ELF-1 (cell line): Measurements from ENCODE around the gene GLCCI1.

Source experiments
- DNase-seq: peaks from one replicate; pipeline ENCODE4 v3.0.0-alpha.2; 2016; ENCODE audit warnings: low read depth, low spot score

GLCCI1 gene

DNA sequence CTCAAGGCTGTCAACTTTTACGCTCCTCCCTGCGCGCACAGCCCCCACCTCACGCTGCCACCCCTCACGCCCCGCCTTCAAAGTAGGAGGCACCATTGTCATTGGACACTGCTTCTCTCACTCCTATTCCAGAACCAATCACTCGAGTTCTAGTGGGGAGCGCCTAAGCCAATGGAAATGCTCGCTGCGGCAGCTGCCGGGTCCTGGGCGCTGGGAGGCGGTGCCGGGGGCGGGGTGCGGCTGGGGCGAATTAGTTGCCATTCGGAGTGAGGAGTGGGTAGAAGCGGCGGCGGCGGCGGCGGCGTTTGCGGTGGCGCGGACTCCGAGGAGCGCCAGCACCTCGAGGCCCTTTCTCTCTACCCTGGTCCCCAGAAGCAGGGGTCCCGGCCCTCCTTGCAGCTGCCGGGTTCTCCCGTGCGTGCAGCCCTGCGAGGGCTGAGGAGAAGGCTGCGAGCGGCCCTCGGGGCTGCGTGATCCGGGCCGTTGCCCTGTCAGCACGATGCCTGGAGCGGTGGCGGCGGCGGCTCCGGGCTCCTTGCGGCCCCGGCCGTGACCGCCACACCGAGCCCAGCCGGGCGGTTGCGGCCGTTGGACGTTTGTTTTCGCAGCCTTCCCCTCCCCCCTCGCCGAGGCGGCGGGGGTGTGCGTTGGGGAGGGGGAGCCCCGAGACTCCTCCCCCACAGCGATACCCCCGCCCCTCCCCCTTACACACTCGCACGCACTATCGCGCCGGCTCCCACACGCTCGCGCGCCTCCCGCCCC, at the start of gene GLCCI1:
Gene GLCCI1, plus strand, starts transcription at position 253 of the 762 bp plus-strand sequence. CDS start 555 bp downstream, outside the sequence.
- peak; percentile 97 for DNase-seq

DNA sequence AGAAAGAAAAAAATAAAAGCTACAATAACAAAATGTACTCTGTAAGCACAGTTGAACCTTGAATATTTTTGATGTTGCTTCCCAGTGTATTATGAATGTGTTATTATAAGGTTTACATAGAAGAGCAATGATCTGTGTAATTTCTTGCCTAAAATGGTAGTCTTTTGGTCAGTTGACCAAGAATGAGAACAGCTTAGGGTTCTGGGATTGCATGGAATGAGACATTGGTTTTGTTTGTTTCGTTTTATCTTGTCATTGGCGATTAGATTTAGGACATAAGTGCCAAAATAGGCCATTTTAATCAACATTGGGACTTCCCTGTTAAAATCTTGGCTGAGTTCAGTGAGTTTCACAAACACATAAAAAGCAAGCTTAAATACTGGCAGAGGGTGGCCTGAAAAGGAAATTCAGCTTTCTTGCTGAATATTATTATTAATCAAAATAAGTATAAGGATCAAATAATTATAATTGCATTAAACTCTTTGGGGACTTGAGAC, 49.1 kb upstream of the GLCCI1 start:
- no peak for DNase-seq

DNA sequence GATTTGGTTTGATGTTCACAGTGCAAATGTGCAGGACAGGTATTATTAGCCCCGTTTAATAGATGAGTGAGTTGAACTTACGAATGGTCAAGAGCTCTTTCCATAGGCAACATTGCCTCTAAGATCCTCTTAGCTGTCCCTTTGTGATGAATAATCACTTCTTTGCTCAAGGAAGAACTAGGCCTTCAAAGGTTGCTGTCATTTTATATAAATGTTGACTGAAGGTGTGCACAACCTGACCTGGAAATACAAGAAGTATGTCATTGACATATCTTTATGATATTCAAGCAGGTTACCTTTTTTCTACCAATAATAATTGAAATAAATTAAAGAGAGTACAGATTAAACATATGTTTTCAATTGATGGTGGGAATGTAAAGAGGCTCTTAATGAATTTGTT, 48.5 kb upstream of the GLCCI1 start:
- DNase-seq: no peak

DNA sequence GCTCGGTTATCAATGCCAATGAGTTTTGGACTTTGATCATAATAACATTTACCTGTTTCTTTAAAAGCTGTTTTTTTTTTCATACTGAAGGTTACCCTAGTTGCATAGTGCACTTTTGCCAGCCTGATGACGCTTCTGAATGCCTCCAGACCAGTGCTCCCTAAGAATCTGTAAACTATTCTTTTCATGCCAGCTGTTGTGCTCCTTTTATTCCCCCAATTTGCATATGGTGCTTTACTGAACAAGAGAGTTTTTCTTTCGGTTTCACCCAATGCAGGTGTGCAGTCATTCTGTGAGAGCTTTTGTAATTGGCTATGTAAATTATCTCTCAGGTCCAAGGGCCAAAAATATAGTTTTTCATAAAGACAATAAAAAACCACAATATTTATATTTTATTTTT, 48.1 kb upstream of the GLCCI1 start:
- DNase-seq: no peak

DNA sequence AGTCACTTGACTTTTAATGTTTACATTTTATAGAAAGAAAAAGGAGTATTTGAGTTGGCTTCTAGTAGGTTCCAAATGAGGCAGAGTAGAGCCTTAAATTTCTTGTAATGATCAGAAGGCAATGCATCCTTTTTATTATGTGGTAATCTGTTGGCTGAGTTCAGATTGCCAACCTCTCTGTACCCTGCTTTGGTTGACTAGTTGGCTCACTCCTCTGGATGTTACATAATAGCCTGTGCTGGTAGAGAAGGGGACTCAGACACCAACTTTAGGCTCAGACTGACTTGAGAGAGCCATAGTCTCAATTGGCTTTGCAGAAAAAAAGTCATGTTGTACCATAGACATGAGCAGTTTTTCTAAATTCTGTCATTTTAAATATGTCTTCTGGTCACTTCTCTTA, 46.8 kb upstream of the GLCCI1 start:
- DNase-seq: no peak

DNA sequence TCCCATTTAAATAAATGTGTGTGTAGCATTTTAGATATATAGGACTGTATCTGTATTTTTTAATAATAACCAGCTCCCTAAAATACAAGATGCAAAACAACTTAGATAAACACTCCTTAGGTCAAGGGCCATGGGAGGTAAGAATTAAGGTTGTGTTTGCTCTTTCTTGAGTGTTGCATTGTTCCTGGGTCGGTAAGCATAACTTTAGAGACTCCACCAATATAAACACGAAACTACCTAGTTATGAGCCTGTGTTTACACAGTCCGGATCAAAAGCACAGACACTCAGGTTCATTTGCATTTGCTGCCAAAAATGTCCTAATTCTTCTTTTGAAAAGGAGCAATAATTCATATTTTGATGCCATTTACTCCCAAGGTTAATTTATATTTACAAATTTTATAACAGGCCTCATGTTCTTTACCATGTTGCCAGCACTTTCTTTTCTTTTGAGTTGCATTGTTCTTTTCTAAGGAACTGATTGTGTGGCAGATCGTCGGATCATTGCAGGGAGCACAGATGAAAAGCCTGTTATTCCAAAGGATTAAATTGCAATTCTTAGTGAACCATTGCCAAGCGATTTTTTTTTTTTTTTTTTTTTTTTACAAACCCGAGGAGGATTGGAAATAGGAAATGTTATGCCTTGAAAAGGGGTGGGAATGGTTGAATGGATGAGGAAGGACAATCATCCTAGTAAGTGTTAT, 45.8 kb upstream of the GLCCI1 start:
- no peak for DNase-seq

DNA sequence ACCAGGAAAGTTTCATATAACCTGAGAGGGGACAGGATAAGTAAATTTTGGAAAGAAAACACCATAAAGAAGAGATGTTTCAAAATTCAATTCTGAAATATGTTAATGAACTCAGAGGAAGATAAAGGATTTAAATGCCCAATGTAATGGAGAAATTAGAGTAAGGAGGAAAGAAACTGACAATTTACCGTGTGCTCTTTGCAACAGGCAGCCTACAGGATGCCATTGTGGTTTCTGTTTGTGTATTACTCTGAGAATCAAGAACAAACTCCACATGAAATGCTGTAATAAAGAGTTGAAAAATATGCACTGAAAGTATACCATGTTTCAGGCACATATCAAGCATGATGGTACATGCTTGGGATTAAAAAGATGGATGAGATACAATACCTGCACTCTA, 44.8 kb upstream of the GLCCI1 start:
- no peak for DNase-seq

DNA sequence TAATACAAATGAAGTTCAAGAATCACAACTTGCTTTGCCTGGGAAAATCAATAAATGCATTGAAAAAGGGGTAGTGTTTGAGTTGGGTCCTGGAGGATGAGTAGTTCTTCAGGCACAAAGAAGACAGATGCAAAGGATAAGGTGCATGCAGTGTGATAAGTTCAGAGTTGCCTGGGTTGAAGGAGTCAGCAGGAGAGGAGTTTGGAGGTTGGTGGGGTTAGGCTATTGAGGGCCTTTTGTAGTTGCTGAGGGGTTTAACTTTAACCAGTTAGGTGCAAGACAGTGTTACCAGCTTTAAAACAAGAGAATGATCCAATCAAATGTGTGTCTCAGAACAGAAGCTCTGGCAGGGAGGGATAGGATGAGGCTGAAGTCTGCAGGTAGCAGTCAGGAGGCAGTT, 44.3 kb upstream of the GLCCI1 start:
- DNase-seq: no peak

DNA sequence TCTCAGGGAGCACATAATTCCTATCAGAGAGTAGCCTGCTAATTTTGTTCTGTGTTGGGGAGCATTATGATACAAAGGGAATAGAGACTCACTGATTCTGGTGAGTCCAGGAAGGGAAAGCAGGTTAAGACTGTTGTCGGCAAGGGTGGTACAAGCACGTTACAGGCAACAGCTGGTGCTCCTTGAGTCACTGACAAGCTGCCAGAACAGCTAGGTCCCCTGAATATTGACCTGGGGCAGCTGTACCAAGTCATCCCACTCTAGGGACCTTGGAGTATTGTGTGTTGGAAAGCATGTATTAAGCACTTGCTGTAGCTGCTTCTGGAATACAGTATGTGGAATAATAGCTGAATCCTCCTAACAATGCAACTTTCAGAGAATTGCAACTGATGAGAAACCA, 37.0 kb upstream of the GLCCI1 start:
- no peak for DNase-seq

DNA sequence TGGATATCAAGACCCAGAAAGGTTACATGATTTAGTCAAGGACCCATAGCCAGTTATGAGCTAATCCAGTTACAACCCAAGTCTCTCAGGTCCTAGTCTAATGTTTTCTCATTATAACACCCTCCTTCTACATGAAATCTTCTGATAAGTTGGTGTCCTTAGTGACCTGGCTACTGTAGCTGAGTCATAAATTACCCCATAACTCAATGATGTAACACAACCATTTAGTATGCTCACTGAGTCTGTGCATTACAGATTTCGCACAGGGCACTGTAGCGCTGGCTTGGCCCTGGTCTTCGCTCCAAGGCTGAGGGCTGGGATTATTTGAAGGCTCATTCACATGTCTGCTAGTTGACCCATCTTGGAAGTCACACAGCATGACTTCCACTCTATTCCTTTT, 36.0 kb upstream of the GLCCI1 start:
- DNase-seq: no peak

DNA sequence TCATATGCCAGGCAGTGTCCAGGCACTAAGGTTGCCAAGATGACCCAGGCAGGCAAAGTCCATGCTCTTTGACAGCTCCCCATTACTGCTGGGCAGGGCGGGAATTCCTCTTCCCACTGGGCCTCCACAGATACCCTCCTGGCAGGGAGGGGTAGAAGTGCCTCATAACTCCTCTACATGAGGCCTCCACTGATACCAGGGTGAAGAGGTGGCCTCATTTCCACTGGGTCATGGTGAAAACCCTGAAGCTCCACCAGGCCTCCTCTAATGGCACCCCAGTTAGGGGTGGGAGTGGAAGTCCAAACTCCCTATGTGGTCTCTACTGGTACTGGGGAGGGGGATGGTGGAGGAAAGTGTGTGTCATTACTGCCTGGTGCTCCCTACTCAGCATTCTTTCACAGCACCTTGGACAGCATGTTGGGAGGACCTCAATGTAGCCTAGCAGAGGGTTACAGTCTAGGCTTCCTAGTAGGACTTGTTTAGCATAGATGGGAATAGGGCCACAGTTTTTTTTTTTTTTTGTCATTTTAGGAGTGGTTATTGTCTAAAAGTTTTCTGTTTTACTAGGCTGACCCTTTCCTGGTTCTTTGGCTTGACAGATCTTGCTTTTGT, 34.6 kb upstream of the GLCCI1 start:
- no peak for DNase-seq

DNA sequence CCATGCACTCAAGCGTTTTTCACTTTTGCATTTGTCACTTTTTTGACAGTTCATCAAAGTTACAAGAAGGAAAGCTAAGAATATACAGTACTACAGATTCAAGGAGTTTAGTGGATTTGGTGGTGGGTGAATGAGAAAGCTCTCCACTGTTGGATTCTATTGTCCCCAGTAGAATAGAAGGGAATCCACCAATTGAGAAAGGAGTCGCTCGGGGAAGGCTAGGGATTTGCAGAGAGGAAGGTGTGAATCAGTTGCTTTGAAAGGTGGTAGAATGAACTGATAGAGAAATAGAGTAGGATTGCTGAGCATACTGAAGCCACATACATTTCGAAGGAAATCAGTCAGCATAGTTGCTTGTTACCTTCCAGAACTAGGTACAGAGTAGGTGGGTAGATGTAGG, 33.7 kb upstream of the GLCCI1 start:
- DNase-seq: no peak

DNA sequence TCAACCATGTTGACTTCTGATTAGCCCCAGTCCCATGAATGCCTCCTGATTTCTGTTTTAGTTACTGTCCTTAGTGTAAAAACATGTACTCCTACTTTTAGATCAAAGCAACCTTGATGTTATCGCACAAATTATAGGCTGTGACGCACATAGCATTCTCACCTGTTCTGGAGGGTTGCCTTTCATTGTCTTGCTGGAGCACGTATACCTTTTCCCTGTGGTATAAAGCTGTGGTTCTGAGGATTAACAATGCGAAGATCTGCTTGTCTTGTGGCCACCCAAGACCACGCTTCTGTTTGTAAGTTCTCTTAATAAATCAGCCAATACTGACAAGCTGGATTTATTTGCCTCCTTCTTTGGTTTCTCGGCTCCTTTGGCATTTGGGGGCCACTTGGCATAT, 30.1 kb upstream of the GLCCI1 start:
- DNase-seq: no peak

DNA sequence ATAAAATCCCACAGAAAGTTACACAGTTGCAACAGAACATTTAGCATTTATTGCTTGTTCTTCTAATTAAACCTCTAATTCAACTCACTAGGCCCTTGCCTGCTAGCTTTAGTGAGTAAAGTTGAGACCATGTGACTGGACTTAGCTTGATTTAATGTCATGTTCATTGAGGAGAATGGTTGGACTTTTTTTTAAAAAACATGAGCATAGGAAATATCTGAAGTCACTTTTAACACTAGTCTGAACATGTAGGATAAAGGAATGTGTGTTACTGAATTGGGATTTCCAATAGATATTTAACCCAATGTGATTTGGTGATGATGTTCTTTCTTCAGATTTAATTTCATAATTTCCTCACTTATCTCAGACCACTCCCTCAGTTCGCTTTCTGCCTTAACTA, 24.6 kb upstream of the GLCCI1 start:
- no peak for DNase-seq

DNA sequence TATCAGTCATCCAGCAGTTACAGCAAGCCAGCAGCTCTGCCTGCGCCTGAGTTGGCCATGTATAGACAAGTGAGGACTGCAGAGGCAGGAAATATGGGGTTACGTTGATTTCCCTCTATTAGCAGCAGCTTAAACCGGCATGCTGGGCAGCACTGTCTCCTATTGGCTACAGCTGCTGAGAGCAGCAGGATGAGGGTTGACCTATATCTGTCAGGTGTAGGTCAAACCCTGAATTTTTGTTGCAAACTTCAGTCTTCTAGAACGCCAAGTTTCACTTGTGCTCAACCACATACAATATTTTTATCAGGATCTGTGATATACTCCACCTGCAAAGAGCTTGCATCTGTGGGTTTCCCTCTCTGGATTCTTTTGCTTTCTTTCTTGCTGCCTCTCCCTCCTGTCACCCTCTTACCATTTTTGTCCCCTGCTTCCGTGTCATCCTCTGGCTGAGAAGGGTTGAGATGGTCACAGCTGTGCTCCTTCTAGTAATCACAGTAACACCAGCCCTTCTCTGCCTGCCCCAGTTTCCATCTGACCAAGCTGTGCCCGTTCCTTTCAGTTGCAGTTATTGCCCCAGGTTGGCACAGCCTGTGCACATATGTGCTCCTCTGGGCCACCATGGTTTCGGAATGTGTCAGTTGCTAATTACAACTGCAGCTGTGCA, 23.8 kb upstream of the GLCCI1 start:
- DNase-seq: no peak

DNA sequence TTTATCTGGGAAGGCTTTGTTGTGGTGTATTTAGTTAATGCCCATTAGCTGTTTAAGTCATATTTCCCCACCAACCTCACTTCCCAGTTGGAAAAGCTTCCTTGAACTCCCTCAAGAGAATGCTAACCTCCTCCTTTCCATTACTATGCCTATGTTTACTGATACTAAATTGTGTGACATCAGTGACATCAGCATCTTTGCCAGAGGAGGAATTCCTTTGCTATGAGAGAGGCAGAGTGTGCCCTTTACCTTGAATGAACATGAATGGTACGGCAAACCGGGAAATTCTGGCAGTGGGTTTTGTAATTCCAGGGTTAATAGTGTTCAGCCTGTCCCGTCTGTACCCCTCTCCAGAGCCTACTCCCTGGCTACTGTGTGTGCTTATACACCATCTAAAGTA, 22.1 kb upstream of the GLCCI1 start:
- DNase-seq: no peak

DNA sequence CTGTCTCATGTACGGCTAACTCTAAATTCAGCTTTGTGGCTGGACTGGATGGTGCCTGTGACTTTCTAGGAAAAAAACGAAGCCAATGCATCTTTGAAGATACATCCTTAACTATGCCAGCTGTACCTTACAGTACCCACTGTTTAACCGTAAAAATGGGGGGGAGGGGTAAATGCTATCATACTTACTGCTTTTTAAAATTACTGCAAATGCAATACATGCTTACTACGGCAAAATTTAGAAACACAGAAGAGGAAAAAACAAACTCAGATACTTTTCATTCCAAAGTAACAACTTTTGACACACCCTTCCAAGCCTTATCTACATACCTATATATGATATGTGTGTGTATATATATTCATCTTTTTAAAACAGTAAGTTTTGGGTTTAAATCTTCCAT, 20.4 kb upstream of the GLCCI1 start:
- no peak for DNase-seq

DNA sequence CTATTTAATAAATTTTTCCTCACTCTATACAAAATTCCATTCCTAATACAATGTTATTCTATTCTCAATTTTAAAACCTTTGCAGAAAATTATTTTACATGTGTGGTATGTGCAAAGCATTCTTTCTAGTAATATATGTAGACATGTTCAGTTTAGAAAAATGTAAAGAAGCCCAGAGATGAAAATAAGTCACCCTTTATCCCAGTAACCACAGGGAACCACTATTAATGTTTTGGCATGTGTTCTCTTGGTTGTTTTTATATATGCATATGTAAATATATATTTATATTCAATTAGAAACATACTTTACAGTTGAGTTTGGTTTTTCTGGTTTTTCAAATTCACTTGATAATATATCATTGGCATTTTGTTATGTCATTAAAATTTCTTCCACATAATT, 14.8 kb upstream of the GLCCI1 start:
- DNase-seq: no peak

DNA sequence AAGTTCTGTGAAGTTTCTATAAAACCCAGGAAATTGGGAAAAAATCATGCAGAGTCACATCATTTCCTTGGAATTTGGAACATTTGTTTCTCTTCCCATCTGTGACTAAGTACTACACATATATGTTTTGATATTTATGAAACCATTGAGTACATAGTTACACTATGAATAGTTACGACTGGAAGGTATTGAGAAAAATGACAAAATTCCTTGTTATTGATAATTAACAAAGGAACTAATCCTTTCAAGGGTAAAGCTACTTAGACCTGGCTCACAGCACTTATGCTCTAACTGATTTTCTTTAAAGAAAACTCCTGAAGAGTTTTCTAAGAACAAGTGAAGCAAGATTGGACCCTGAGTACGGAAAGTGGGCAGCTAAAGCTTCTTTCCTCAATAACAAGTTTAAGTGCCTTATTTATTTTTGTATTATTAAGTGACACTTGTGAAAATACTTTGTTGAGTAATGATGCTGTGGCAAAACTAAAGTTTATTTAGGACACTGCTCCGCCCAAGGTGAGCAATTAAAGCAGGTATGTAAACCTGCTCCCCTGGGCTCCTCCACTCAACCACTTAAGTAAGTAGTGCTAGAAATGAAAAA, 12.0 kb upstream of the GLCCI1 start:
- DNase-seq: no peak

DNA sequence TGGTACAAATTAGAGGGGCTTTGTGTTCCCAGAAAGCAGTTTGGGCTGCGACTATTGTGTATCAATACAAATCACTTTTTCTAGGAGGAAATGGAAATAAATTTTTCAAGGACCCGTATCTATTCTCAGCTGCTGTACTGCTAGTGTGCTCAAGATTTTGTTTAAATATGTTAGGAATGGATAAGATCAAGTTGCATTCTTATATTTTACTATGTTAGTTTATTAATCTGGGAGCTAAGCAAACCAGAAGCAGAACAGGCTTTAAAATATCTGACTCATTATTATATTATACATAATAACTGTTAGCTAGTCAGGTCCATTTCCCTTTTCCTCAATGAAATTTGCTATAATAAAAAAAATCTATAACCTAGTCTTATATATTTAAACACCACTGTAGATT, 11.1 kb upstream of the GLCCI1 start:
- no peak for DNase-seq

DNA sequence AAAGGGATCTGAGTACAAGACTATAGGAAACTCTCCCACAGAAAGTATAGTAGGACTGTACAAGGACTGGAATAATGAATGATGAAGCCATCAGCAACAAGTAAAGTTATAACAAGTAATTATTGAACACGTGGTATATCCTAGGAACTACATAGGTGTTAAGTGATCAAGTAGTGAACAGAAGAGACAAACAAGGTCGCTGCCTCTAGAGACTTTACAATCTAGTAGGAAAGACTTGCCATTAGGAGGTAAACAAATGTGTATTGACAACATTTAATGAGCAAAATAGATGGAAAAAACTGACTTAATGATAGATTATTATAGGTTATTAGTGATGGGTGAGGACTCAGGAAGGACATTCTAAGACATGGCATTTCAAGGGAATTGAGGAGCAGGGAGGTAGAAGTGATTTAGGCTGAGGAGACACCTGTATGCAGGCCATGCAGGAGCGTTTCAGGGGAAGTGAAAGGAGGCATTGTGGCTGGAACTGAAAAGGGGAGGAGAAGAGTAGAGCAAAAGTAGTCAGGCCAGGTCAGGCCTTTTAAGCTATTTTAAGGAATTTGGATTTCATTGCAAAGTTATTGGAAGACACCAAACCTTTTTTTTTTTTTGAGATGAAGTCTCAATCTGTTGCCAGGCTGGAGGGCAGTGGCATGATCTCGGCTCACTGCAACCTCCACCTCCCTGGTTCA, 8.5 kb upstream of the GLCCI1 start:
- no peak for DNase-seq
